G401 (cell line): ENCODE measurements around the gene MPST. TPM values are rescaled to one million over a fixed set of nuclear protein-coding genes. Genes with fewer than 3 reads are reported as not detected.

Experiments
- DNase-seq: peaks from one replicate; pipeline ENCODE4 v3.0.0-alpha.2; 2015; ENCODE audit warnings: low spot score
- in situ Hi-C: cut with HindIII; loops from 2 replicates; pipeline ENCODE4 v1.10.0; 2016; ENCODE audit warnings: low sequenced_read_pairs, mixed read lengths
- total RNA-seq: library from RNA; depleted of rRNA; stranded (reverse); fragments of >200 nt; shearing (Covaris generic); gene quantifications from 2 replicates; pipeline ENCODE4 v1.2.3, GENCODE V29; 2014

The MPST gene
- total RNA-seq, 1 experiment from 2014 or later = 177 TPM

DNA sequence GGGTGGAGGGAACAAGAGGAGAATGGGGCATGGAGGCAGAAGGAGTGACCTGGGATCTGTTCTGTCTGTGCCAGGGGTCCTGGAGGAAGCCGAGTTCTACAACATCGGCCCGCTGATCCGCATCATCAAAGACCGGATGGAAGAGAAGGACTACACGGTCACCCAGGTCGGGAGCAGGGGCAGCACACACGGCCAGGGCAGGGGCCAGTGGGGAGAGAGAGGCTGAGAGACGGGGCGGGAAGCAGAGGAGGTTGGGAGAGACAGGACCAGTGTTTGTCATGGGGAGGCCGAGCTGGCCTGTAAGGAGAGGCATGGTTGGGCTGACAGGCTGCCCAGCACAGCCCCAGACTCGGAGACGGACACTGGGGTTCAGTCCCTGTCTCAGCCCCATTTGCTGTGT lies 36.7 kb downstream of the MPST start:
- DNase-seq = no peak
- in situ Hi-C loops = no loop called here

DNA sequence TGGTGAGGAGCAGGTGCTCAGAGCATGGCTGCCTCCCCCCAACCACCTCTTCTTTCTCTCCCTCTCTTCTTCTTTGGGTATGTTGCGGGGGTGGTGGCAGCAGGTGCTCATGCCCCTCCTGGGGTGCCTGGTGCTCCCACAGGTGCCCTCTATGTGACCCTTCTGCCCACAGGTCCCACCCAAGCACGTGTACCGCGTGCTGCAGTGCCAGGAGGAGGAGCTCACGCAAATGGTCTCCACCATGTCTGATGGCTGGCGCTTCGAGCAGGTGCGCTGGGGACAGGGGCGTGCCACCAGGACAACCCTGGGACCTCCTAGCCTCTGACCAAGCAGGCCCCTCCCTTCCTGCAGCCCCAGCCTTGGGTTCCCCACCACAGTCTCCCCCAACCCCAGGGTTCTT lies 37.7 kb downstream of the MPST start:
- no peak for DNase-seq
- in situ Hi-C loops = no loop called here

DNA sequence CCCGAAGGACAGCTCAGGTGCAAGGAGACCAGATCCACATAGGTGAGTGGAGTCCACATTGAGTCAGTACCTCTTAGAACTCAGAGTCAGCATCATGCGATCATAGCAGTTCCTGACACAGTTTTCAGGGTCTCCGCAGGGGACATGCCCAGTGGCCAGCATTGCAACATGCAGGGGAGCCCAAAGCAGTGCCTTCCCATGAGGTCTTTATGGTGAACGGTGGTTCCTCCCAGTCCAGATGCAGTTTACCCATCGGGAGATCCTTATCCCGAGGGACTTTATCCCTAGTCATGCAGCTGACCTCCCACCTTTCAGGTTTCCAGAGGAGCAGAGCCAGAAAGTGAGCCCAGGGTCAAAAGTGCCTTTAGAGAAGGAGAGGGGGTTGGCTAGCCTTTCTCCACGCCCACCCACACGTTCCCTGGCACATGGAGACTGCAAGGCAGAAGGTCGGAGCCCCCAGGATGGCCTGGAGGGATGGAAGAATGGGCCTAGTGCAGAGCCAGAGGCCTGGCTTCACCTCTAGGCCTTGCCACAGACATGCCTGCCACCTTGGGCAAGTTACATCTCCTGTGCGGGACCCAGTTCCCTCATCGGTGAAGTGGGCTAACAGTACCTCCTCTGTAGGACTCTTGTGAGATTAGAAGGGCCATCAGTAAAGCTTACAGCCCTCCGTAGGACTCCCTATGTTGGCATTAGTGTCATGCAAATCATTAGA lies 38.4 kb downstream of the MPST start:
- in situ Hi-C loops = no loop called here
- DNase-seq = no peak

DNA sequence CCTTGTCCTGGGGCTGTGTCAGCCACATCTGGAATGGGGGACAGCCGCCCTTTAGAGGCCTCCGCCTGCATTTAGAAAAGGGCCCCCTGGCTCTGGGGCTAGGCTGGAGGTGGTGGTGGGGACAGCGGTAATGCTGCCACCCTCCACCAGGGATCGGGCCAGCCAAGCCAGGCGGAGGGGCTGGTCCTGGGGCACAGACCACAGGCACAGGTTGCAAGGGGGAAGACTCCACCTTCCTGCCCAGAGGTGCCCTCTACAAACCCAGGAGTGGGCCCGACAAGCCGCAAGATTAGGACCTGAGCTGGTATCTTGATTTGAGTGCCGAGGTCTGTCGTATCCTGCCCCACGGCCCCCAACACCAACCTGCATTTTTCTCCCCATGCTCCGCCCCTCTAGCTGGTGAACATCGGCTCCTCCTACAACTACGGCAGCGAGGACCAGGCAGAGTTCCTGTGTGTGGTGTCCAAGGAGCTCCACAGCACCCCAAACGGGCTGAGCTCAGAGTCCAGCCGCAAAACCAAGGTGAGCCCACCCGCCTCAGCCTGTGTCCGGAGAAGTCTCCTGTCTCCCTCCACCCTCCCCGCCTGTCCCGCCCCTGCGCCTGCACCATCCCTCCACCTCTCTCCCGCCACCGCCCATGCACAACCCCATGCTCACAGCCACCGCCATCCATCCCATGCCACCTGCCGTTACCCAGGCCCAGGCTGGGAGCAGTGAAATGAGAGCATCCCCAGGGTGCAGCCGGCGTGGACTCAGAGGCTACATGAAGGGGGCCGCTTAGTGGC lies 39.6 kb downstream of the MPST start:
- in situ Hi-C loops = no loop called here
- no peak for DNase-seq

DNA sequence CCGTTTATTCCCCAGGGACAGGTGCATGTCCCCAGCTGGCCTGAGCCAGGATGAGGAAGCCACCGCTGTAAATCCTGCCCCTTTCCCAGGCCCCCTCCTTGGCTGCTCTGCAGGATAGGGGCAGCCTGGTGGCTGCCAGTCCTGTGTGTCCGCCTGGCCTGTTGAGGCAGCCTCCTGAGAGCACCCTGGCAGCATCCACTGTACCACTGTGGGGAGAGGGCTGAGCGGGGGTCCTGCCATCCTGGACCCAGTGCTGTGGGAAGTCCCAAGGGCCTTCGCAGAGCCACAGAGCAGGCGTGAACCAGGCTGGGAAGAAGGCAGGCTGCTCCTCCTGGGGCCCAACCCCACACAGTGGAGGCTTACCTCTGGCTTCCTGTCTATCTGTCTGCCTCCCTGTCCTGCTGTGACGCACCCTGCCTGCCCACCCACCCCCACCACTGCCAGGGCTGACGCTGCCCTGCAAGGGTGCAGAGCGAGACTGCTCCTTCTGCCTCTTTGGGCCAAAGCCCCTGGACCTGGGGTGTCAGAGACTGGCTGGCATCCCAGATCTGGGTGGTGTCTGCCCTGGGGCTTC lies 40.4 kb downstream of the MPST start:
- DNase-seq = no peak
- in situ Hi-C loops = no loop called here

DNA sequence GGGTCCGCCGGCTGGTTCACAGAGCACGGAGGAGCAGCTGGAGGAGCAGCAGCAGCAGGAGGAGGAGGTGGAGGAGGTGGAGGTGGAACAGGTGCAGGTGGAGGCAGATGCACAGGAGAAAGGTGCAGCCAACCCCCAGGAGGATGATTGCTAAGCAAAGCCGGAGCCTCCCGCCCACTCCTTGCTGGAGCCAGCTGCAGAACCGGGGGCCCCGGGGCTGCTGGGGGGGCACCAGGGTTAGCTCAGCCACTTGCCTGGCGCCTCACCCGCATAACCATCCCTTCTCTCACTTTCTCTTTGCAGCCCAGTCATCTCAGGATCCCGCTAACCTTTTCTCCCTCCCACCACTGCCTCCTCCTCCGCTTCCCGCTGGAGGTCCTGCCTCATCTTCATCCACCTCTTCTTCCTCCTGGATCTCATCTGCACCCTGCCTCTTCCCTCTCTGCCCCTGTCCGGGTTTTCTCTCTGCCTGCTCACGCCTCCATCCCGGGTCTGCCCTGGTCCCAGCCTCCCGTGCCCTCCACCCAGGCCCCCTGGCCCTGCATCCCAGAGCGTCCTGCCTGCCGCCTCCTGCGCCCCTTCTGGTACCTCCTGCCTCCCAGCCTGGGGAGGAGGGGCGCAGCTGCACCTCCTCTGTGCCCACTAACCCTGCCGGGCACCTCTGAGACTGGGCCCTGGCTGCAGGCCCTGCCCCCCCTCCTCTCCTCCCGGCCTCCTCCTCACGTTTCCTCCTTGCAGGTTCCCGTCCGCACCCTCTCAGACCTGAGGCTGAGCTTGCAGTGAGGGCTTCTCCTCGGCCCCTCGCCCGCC lies 41.5 kb downstream of the MPST start:
- in situ Hi-C loops = no loop called here
- no peak for DNase-seq

DNA sequence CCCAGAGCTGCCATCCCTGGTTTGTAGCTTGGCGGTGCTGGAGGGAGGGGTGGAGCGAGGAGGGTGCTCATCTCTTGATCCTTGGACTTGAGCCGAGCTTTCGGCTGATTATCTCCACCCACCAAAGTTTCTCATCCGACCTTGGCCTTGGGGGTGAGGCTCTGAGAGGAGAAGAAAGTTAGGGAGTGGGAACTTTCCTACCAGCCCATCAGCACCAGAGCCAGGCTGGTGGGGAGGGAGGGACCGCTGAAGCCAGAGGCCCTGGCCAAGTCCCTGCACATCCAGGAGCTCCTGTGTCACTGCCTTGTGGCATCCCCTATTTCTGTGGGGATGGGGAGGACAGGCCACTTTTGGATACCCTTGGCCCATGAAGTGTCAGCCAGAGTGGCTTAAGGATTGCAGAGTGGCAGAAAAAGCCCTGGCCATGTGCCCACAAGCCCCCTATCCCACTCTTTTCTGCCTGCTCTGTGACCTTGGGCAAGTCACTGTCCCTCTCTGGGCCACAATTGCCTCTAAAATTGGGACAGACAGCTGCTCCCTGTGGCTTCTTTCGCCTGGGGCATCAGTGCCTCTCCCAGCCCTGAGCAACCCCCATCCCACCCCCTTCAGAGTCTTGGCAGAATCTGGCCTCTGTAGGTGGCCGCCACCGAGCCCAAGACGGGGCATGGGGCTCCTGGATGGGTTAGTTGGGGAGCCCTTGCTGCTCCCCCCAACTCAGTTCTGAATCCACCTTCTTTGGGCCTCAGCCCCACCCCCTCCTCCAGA lies 42.3 kb downstream of the MPST start:
- in situ Hi-C loops = no loop called here
- no peak for DNase-seq

DNA sequence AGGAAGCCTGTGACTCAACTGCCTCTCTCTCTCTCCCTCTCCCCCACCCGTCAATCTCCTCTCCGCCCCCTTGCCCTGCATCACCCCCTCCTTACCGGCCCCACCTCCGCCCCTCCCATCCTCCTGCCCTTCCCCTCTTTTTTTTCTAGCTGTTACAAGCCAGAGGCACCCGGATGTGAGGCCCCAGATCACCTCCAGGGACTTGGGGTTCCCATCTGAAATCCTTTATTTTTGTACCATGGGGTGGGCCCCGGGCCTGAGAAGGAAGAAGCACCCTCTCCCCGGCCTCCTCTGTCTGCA lies 42.8 kb downstream of the MPST start:
- no peak for DNase-seq
- in situ Hi-C loops = no loop called here

DNA sequence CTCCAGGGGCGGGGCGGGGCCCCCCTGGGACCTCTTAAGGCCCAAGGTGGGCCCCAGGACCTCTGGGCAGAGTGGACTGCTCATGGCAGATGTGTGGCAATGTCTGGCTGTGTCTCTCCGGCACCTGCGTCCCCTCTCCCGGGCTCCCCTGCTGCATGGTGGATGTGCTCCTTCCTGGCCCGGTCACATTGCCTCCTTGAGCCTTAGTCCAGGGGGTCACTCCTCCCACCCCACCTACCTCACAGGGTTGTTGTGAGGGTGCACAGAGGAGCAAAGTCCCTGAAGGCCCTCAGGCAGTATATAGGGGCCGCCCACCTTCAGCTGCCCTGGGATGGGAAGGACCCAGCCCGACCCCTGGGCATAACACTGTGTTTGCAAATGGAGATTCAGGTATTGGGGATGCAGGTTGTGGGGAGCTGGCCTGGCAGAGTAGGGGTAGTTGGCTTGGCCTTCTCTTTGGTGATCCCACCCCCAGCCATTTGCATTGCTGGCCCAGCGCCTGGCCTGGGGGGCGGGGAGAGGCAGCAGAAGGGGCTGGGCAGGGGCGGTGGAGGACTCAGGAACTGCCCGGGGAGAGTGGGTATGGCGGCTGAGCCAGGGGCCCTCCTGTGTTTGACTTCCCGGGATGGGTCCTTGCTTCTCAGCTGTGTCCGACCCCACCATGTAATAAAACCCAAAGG lies 43.3 kb downstream of the MPST start:
- in situ Hi-C loops = no loop called here
- DNase-seq = no peak

DNA sequence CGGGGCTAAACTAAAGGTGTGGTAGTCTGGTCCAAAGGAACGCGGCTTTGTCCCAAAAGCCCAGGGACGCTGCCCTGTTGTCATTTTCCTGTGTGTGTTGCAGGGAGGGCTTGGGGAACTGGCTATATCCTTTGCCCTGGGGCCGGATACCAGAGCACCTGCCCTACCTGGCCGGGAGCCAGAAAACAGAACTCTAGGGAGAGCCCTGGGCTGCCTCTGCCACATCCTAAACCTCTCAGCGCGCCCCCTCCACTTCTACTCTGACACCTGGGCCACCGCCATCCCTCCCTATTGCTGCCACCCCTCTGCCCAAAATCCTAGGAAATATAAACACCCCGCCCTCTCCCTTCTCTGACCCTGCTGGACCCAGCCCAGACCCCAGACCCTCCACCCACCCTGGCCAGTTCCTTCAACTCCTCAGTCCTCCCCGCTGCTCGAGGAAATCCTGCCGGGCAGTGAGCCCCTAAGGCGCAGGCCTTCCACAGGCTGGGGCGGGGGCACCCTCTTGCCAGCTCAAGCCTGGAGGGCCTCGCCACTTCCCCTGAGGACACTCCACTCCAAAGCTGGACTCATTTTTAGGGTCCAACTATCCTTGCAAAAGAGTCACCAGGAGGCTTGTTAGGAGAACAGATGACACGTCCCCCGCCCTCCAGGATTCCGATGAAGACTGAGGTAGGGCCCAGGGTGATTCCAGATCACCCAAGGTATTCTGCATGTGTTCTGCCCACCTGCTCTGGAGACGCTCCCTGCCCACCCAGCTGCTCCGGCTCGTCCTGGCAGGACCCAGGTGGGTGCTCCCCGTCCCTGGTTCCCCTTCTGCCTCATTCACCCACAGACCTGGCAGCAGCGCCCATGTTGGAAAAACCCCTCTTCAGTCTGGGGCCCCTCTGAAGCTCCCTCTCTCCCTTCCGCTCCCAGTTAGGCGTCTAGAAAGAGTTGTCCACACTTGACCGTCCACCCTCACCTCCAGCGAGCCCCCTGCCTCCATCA lies 44.2 kb downstream of the MPST start:
- in situ Hi-C loops = no loop called here
- DNase-seq = no peak

DNA sequence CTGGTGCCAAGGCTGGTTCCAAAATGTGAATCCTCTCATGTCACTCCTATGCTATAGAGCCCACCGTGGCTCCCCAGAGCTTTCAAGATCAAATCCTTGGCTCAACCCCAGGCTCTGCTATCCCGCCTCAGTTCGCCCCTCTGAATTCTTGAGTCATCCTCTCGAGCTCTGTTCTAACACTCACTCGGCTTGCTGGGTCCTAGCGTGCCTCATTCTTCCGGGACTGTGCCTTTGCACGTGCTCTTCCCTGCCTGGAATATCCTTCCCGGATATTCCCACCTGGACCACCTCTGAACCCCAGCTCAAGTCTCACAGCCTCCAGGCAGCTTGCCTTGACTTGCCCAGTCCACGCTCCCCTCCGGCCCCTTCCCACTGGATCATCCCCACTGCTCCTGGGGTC lies 45.0 kb downstream of the MPST start:
- in situ Hi-C loops = no loop called here

DNA sequence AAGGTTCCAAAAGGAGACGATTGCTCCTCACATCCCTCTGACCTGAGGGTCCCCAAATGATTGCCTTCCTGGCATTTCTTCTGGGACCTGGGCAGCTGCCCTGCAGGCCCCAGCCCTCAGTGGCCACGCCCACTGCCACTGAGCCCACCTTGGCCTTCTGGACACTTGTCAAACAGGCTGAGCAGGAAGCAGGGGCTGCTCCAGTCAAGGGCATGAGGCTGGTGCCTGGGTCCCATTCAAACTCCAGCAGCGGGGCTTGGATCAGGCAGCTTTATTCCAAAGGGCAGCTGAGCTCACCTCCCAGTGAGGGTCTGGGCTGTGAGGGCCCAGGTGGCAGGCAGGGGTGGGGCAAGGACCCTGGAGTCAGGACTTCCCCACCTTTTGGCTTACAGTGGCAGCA lies 45.6 kb downstream of the MPST start:
- no peak for DNase-seq
- in situ Hi-C loops = no loop called here

More for the DNA sequence above, 45.0 kb downstream of the MPST start:
- DNase-seq = no peak

DNA sequence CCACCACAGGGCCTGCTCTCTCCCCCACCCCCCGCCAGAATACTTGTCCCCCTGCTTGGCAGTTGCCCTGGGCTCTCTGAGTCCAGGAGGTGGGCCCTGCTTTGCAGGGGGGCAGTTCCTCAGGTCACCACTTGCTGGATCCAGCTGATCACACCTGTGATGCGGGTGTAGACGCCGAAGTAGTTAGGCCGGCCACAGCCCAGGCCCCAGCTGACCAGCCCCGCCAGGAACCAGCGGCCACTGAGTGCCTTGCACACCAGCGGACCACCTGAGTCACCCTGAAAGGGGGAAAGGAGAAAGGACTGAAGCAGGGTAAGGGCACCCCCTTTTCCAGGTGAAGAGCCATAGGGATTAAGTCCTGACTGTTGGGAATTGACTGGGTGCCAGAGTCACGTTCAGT lies 46.4 kb downstream of the MPST start:
- in situ Hi-C loops = no loop called here

DNA sequence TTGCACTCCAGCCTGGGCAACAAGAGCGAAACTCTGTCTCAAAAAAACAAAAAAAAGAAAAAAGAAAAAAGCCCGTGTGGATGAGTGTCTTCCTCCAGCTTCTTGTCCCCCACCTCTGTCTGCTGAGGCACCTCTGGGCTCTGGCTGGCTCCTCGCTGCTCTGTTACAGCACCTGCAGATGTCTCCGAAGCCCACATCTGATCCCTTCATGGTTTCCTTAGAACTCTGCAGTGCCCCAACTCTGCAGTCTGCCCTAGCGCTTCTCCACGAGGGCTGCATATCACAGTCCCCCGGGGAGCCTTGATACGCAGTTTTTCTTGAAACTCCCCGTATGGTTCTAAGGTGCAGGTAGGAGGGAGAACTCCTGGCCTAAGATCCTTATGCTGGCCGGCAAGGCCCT lies 47.9 kb downstream of the MPST start:
- no peak for DNase-seq
- in situ Hi-C loops = no loop called here

More for the DNA sequence above, 46.4 kb downstream of the MPST start:
- no peak for DNase-seq

DNA sequence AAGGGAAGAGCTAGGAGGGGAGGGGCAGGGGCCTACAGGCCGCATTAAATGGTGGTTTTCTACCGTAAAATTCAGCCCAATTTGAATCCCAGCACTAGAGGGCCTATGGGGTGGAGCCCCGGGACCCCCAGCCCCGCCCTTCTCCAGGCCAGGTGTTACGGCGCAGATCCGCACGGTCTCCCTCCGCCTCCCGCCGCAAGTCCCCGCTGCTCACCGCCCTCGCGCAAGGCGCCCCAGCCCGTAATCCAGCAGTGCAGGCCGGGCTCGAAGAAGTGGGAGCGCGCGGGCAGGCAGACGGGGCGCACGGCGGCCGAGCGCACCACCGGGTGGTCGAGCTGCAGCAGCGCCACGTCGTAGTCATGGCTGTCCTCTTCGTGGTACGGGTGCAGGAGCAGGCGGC lies 49.3 kb downstream of the MPST start:
- in situ Hi-C loops = no loop called here
- DNase-seq = no peak

DNA sequence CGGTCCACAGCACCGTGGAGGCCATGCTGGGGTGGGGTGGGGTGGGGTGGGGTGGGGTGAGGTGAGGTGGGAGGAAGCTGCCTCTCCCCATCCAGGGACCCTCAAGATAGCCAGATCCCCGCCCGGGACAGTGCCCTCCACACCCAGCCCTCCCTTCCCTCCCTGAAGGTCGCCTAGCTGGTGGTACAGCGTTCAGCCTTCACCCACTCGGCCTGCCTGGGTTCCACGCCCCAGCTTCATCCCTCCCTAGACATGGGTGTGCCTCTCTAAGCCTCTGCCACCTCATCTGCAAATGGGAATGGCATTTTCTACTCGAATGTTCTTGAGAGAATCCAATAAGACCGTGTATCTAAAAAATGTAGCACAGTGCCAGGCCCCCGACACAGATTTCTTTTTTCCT lies 49.8 kb downstream of the MPST start:
- DNase-seq = no peak
- in situ Hi-C loops = no loop called here

DNA sequence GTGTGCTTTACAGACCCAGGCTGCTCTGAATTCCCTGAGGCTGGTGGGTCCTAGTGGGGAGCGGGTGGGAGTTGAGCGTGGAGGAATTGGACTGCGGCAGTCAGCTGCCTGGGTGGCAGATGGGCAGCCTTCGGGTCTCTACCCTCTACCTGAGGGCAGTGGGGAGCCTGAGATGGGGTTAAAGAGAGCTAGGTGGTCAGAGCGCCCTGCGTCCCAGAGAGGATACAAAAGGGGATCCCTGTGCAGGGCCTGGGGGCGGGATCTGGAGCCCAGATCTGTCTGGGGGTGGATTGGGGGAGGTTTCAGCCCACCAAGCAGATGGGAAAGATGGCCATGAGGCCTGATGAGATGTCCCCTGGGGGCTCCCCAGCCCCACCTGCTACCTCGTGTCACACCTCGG lies 50.2 kb downstream of the MPST start:
- in situ Hi-C loops = no loop called here
- DNase-seq = no peak

DNA sequence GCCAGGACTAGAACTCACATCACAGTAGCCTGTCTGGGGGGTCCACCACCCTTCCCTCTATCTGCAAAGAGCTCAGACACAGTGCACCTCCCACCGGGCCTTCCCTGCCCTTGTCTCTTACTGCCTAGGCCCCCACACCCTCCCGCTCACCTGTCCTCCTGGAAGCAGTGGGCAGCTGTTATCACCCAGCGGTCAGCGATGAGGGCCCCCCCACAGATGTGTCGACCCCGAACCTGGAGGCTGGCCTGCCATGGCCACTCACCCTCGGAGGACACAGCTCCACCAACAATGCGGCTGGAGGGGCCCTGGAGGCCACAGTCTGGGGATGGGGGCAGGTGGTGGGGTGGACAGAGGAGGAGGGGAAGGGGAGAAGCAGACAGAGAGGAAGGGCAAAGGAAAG lies 50.8 kb downstream of the MPST start:
- no peak for DNase-seq
- in situ Hi-C loops = no loop called here
